Measurements from ENCODE around the gene CSF2RB. TPM values are rescaled to one million over a fixed set of nuclear protein-coding genes. Genes with fewer than 3 reads are reported as not detected.

Gene CSF2RB
- polyA plus RNA-seq, 1 donor (not counting 4 experiments of a cell fraction or from before 2014, with no cell fraction given), result 0.08 TPM

DNA sequence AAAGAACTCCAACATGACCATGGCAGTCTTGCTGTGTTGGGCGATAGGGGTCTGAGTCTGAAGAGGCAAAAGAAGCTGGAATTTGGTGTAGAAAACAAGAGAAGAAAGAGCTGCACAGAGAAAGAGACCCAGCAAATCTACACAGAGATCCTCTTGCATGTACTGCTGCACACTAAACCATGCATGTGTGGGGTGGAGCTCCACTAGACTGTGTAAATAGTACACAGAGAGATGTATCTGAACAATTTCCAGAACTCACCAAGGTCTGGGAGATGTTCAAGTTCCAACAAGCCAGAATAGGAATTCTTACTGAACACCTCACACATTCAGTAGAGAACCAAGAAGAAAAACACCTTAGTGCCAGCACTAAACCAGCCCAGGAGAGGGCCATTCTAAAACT is 42.3 kb downstream of the CSF2RB start:
- no peak overlapping the region for H2AFZ ChIP-seq (ENCODE audit: control insufficient read depth, low read length)
- no peaks in the 10 kb centered on the region for H4K20me1 ChIP-seq (ENCODE audit: control insufficient read depth, extremely low read depth, insufficient read depth, low read length)
- H3K9me1 ChIP-seq (ENCODE audit: control insufficient read depth, extremely low read depth, insufficient read depth, low read length), result no peaks in the 10 kb centered on the region
- dilution Hi-C loops (cut with MboI; ENCODE audit: extremely low pct_ligation_motif_present, low sequenced_read_pairs), result no loop called here
- no peaks in the 10 kb centered on the region for H3K4me1 ChIP-seq (ENCODE audit: control insufficient read depth, extremely low read depth, insufficient read depth, low read length)
- no peak overlapping the region for H3K4me3 ChIP-seq (ENCODE audit: control insufficient read depth in 2 of 3, extremely low read depth in 1 of 3, insufficient read depth in 2 of 3, low read depth in 1 of 3, low read length in 3 of 3)
- H3K36me3 ChIP-seq (ENCODE audit: control insufficient read depth in 2 of 2, extremely low read depth in 1 of 2, insufficient read depth in 2 of 2, low read length in 2 of 2), result no peaks in the 10 kb centered on the region
- FAIRE-seq (no peak), DNase-seq (ENCODE audit: low read depth, low spot score) (no peak)
- no peak overlapping the region for H3K27ac ChIP-seq (ENCODE audit: control insufficient read depth, insufficient read depth, low read length)
- H3K4me2 ChIP-seq (ENCODE audit: control insufficient read depth, extremely low read depth, insufficient read depth, low read depth, low read length), result no peak overlapping the region
- no peaks in the 10 kb centered on the region for H3K9me3 ChIP-seq (ENCODE audit: control insufficient read depth, low read depth, low read length)
- TF ChIP-seq EZH2 (IDR thresholded peaks at IDR 0.05; ENCODE audit: low read length), result no peak
- TF ChIP-seq, protein P1, sequence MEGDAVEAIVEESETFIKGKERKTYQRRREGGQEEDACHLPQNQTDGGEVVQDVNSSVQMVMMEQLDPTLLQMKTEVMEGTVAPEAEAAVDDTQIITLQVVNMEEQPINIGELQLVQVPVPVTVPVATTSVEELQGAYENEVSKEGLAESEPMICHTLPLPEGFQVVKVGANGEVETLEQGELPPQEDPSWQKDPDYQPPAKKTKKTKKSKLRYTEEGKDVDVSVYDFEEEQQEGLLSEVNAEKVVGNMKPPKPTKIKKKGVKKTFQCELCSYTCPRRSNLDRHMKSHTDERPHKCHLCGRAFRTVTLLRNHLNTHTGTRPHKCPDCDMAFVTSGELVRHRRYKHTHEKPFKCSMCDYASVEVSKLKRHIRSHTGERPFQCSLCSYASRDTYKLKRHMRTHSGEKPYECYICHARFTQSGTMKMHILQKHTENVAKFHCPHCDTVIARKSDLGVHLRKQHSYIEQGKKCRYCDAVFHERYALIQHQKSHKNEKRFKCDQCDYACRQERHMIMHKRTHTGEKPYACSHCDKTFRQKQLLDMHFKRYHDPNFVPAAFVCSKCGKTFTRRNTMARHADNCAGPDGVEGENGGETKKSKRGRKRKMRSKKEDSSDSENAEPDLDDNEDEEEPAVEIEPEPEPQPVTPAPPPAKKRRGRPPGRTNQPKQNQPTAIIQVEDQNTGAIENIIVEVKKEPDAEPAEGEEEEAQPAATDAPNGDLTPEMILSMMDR (optimal IDR thresholded peaks at IDR 0.05 in 1 of 3, IDR thresholded peaks at IDR 0.05 in 1 of 3, conservative IDR thresholded peaks at IDR 0.05 in 1 of 3; ENCODE audit: extremely low read depth in 1 of 3, insufficient read depth in 2 of 3, low read length in 3 of 3), result no peak
- H3K27me3 ChIP-seq (ENCODE audit: control insufficient read depth, extremely low read depth, insufficient read depth, low read length), result peaks cover 3% of the 10 kb centered on the region
- H3K79me2 ChIP-seq (ENCODE audit: control insufficient read depth, insufficient read depth, low read length), result no peaks in the 10 kb centered on the region
- H3K9ac ChIP-seq (ENCODE audit: control insufficient read depth, extremely low read depth, insufficient read depth, low read length), result no peak overlapping the region

DNA sequence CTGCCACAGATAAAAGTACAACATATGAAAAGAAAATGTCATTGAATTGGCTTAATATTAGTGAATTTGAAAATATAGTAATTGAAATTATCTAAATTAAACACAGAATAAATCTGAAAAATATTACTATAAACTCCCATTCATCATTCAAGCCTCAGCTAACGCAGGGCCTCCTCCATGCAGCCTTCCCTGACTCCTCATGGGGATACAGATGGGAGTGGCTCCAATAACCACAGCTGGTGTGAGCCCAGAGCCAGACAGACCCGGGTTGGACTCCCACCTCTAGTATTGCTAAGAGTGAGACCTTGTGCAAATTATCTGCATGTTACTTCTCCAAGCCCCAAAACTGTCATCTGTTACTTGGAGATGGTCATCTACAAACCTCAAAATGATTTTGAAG is 44.9 kb downstream of the CSF2RB start:
- H3K36me3 ChIP-seq (ENCODE audit: control insufficient read depth in 2 of 2, extremely low read depth in 1 of 2, insufficient read depth in 2 of 2, low read length in 2 of 2), result no peaks in the 10 kb centered on the region
- no peak for TF ChIP-seq EZH2 (IDR thresholded peaks at IDR 0.05; ENCODE audit: low read length)
- TF ChIP-seq, protein P1 (optimal IDR thresholded peaks at IDR 0.05 in 1 of 3, IDR thresholded peaks at IDR 0.05 in 1 of 3, conservative IDR thresholded peaks at IDR 0.05 in 1 of 3; ENCODE audit: extremely low read depth in 1 of 3, insufficient read depth in 2 of 3, low read length in 3 of 3), result no peak
- DNase-seq (ENCODE audit: low read depth, low spot score) (no peak), FAIRE-seq (no peak)
- no peaks in the 10 kb centered on the region for H3K79me2 ChIP-seq (ENCODE audit: control insufficient read depth, insufficient read depth, low read length)
- no peaks in the 10 kb centered on the region for H4K20me1 ChIP-seq (ENCODE audit: control insufficient read depth, extremely low read depth, insufficient read depth, low read length)
- H3K27me3 ChIP-seq (ENCODE audit: control insufficient read depth, extremely low read depth, insufficient read depth, low read length), result peaks cover 7% of the 10 kb centered on the region
- no peaks in the 10 kb centered on the region for H3K9me1 ChIP-seq (ENCODE audit: control insufficient read depth, extremely low read depth, insufficient read depth, low read length)
- no peak overlapping the region for H3K27ac ChIP-seq (ENCODE audit: control insufficient read depth, insufficient read depth, low read length)
- no peak overlapping the region for H3K4me3 ChIP-seq (ENCODE audit: control insufficient read depth in 2 of 3, extremely low read depth in 1 of 3, insufficient read depth in 2 of 3, low read depth in 1 of 3, low read length in 3 of 3)
- no peaks in the 10 kb centered on the region for H3K4me1 ChIP-seq (ENCODE audit: control insufficient read depth, extremely low read depth, insufficient read depth, low read length)
- no peak overlapping the region for H2AFZ ChIP-seq (ENCODE audit: control insufficient read depth, low read length)
- H3K9me3 ChIP-seq (ENCODE audit: control insufficient read depth, low read depth, low read length), result no peaks in the 10 kb centered on the region
- dilution Hi-C loops (cut with MboI; ENCODE audit: extremely low pct_ligation_motif_present, low sequenced_read_pairs), result no loop called here
- H3K9ac ChIP-seq (ENCODE audit: control insufficient read depth, extremely low read depth, insufficient read depth, low read length), result no peak overlapping the region
- H3K4me2 ChIP-seq (ENCODE audit: control insufficient read depth, extremely low read depth, insufficient read depth, low read depth, low read length), result no peak overlapping the region
